22Rv1 (cell line): ENCODE results near the gene NRXN3.
A peak's percentile ranks its signal among the peaks of the same experiment; 100 is the strongest.

Source experiments
- H3K27ac ChIP-seq: fragments of 450-650 bp; 2 replicates; pipeline ENCODE4 v1.5.1; 2017
- CTCF ChIP-seq: fragments of 450-650 bp; IDR thresholded peaks from 2 replicates; pipeline ENCODE4 v1.5.1; 2017; ENCODE audit warnings: mild to moderate bottlenecking
- ZFX ChIP-seq: fragments of 450-650 bp; IDR thresholded peaks from 2 replicates; pipeline ENCODE4 v1.6.1; 2017; ENCODE audit warnings: antibody characterized with exemption, borderline replicate concordance

The NRXN3 gene

GRCh38 chr14:78904094-78904493, 733.9 kb downstream of the NRXN3 start:
- TF ChIP-seq ZFX (no peak), CTCF (peak; percentile 17)
- no peak overlapping the region for H3K27ac ChIP-seq

- H3K27ac ChIP-seq = no peak overlapping the region
- TF ChIP-seq ZFX = no peak
- TF ChIP-seq CTCF = no peak
These were observed 747.3 kb downstream of the NRXN3 start for GRCh38 chr14:78917462-78917861.

- no peak for TF ChIP-seq ZFX
- H3K27ac ChIP-seq = no peak overlapping the region
These were observed 751.7 kb downstream of the NRXN3 start for GRCh38 chr14:78921856-78922255.

- TF ChIP-seq CTCF = no peak
- no peak for TF ChIP-seq ZFX
- no peak overlapping the region for H3K27ac ChIP-seq
These were observed 757.1 kb downstream of the NRXN3 start for GRCh38 chr14:78927261-78927660.

GRCh38 chr14:78933166-78933565, 763.0 kb downstream of the NRXN3 start:
- no peak overlapping the region for H3K27ac ChIP-seq
- TF ChIP-seq ZFX (no peak), CTCF (no peak)

- H3K27ac ChIP-seq = no peak overlapping the region
- no peak for TF ChIP-seq ZFX
- peak; percentile 63 for TF ChIP-seq CTCF
These were observed 763.9 kb downstream of the NRXN3 start for GRCh38 chr14:78933948-78934524.

GRCh38 chr14:78946949-78947348, 776.8 kb downstream of the NRXN3 start:
- no peak overlapping the region for H3K27ac ChIP-seq
- TF ChIP-seq ZFX = no peak
- TF ChIP-seq CTCF = no peak

GRCh38 chr14:78947681-78948080, 777.5 kb downstream of the NRXN3 start:
- H3K27ac ChIP-seq = no peak overlapping the region
- TF ChIP-seq ZFX = no peak
